Cardiac septum (tissue), 1 donor: Measurements from ENCODE around the gene STIMATE. TPM values are rescaled to one million over a fixed set of nuclear protein-coding genes. Genes with fewer than 3 reads are reported as not detected.

ENCODE experiments used
- DNase-seq: peaks from one replicate; pipeline ENCODE4 v3.0.0-alpha.2; 2020; ENCODE audit warnings: low spot score
- intact Hi-C: fragments of 100-400 bp; cut with DNase I; formaldehyde crosslinking; loops from one replicate; pipeline ENCODE4 v1.14.0; 2022
- total RNA-seq: library from RNA; stranded (reverse); fragmentation: NEBNext Ultra II Directional; extraction: Animal tissue kit (Norgen Biotek cat#: 25700); gene quantifications from one replicate; pipeline ENCODE4 v1.2.1, GENCODE V29; 2021
- donor health status: DM: no; HTN: no; CAD: no.

Gene STIMATE
- total RNA-seq, 1 donor from 2014 or later, result 11.2 TPM

DNA sequence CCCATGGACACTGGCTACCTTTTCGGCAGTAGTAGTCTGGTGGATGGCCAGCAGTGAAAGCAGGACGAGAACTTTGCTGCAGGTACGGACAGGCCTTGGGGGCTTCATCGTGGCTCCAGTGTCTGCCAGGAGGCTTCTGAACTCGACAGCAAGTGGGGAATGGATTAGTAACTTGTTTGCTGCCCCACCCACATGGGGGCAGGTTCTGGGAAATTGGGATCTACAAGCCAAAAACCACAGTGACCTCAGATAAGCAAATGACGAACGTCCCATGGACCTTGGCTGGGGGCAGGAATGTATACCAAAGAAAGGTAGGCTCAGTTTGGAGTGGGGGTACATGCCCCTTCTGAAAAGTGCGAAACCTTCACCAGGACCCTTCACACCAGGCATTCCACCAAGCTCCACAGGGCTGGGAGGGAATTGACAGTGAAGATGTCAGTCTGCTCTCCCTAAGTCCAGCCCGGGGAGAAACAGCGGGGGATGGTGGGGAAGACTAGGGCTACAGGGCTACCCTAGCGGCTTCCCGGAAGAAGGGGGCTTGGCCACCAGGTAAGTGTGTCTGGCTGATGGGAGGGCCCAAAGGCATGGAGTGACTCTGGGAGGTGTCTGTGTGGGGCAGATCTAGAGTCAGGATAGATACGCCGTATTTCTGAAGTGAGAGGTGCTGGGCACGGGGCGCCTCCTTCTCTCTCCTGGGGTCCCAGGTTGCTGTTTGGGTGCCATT lies 66.7 kb downstream of the STIMATE start, which contains the start of gene ITIH4:
Gene ITIH4 (minus strand): TSS at position 138 of the 724 bp plus-strand sequence. CDS start 30 bp downstream, at position 108.
- no peak for DNase-seq

GRCh38 chr3:52829906-52830463 lies 67.4 kb downstream of the STIMATE start:
- DNase-seq, result no peak
- intact Hi-C loops, result no loop called here

More for the DNA sequence above, 66.7 kb downstream of the STIMATE start, which contains the start of gene ITIH4:
- intact Hi-C loops, result no loop called here

DNA sequence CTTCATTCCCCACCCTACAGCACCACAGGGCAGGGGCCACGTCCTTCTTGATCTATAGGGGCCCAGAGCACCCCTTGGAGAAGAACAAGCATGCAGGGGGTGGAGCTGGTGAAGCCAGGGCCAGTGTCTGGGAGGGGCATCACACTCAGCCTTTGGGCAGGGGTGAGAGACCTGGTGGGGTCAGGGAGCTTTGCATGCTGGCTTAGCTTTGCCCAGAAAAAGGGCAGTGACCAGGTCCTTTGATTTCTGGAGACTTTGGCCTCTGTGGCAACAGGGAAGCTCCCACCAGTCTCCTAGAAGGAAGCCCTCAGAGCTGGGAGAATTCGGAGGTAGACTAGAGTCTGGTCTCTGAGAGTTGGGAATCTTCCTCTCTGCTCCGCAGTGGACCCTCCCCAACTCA lies 67.9 kb downstream of the STIMATE start:
- intact Hi-C loops, result no loop called here
- DNase-seq, result no peak

- intact Hi-C loops, result no loop called here
- no peak for DNase-seq
Observed at GRCh38 chr3:52827866-52828376, 69.4 kb downstream of the STIMATE start.

- DNase-seq, result no peak
- intact Hi-C loops, result no loop called here
Observed at GRCh38 chr3:52827441-52827840, 69.9 kb downstream of the STIMATE start.

- no peak for DNase-seq
- intact Hi-C loops, result no loop called here
Observed at GRCh38 chr3:52824037-52824436, 73.3 kb downstream of the STIMATE start.

DNA sequence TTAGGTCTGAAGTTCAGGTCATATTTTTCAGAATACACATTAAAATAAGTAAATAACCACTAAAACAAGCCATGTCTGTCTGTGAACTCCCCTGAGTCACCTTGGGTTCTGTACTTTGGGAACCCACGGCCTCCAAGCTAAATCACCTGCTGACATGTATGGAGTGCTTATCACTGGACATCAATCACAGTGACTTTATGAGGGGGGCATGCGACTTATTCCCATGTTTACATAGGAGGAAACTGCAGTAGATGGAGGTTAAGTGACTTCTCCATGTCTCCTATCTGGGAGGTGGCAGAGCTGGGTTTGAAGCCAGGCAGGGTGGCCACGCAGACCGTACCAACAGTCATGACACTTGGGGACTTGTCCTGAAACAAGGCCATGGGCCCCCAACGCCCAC lies 75.0 kb downstream of the STIMATE start:
- no peak for DNase-seq
- intact Hi-C loops, result no loop called here

GRCh38 chr3:52820736-52821135 lies 76.6 kb downstream of the STIMATE start:
- intact Hi-C loops, result no loop called here
- no peak for DNase-seq

GRCh38 chr3:52819936-52820335 lies 77.4 kb downstream of the STIMATE start:
- intact Hi-C loops, result no loop called here
- no peak for DNase-seq

DNA sequence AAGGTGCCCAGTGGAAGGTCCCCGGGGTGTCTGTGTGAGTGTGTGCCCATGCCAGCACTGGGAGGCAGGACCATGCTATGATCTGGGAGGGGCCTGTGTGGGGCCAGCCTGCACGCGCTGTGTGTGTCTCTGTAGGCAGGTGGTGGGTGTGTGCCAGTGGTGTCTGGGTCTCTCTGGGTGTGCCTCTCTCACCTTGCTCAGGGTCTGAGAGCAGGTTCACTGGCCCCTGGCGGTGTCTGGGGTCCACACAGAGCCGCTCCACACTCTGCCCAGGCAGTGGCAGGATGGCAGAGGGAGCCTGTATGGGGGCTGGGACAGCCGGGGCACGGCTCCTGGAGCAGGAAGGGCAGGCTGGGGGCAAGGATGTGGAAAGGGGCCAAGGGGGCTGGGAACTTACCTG lies 79.5 kb downstream of the STIMATE start:
- no peak for DNase-seq

DNA sequence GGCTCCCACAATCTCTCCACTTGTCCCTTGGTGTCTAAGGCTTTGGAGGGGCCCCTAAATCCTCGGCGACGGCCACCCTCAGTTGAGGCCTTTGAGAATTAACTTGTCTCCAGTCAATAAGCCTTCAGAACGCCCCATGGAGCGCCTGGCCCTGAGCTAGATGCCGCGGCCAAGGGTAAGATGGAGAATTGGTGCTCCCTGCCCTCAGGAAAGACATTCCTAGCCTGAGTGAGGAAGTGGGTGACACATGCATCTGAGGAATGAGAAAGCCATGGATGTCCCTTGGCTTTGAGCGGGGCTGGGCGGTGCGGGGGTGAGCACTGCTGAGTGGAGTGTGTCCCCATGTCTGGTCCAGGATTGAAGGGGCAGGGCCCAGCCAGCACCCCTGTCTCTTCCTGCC lies 80.1 kb downstream of the STIMATE start:
- intact Hi-C loops, result no loop called here
- DNase-seq, result no peak

More for the DNA sequence above, 79.5 kb downstream of the STIMATE start:
- intact Hi-C loops, result no loop called here

GRCh38 chr3:52816654-52817053 lies 80.7 kb downstream of the STIMATE start:
- intact Hi-C loops, result no loop called here
- DNase-seq, result no peak

DNA sequence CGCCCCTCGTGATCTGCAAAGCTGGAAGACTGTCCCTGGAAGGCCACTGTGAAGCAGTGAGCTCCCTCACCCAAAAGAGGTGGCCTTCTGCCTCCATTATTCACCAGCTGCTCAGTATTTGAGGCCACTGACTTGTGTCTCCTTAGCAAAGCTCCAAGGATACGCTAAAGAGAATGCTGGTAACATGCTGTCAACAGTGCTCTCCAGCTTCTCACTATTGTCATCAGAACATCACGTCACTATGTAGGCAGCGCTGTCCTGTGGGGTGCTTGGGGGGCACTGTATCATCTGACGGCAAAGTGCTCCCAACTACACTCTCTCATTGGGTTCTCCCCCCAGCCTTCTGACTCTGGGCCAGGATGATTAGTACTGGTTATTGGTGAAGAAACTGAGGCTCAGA lies 81.1 kb downstream of the STIMATE start:
- DNase-seq, result no peak
- intact Hi-C loops, result no loop called here

DNA sequence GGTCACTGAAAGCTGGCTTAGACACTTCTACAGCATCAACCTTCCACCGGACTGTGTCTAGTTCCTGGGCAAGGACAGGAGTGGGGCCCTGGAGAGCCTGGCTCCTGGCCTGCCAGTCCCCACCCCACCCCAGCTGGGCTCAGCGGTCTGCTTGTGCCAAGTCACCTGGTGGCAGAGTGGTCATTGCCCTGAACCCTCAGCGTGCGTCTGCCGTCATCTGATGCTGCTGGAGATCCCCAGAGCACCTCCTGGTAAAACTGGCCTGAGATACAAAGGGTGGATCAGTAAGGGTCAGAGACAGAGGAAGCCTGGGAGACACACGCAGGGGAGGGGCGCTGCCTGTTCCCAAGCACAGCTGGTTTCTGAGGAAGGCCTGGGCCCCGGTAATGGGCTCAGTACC lies 83.5 kb downstream of the STIMATE start:
- intact Hi-C loops, result no loop called here
- DNase-seq, result no peak

DNA sequence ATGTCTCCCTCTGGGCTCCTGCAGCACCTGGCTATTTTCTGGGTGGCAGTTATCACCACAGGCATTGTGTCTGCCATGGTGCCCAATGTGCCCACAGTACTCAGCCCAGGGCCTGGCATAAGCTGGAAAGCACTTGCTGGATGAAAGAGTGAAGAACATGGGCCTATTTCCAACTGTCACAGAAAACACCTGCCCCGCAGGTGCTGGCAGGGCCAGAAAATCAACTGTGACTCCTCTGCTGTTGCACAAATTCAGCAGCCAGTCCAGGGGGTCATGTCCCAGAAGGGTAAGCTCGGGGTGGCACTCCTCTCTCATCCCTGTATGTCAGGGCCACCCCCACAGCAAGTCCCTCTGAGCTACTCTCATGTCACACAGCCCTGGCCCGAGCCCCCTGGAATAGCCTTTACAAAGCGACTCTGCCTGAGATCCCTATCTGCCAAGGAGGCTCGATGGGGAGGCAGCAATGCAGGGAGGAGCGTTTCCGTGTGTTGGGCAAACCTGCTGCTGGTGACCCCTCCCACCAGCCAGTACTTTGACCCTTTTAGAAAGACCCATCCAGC lies 85.8 kb downstream of the STIMATE start:
- intact Hi-C loops, result no loop called here

DNA sequence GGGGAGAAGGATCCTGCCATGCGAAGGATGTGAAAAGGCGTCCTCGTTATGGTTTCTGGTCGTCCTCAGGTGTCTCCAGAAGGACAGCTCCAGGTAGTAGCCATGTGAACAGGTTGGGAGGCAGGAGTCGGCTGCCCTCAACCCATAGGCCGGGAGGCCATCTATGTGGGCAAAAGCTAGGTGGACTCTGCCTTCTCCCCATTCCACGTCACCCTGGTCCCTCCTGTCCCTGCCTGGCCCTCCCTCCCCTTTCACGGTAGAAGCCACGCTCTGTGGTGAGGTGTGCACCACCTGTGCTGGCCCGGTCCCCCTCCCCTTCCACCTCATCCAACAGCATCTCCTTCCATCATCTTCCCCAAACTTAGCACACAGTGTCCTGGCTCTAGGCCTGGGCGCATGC lies 86.4 kb downstream of the STIMATE start:
- intact Hi-C loops, result no loop called here
- no peak for DNase-seq

More for the DNA sequence above, 85.8 kb downstream of the STIMATE start:
- DNase-seq, result no peak

DNA sequence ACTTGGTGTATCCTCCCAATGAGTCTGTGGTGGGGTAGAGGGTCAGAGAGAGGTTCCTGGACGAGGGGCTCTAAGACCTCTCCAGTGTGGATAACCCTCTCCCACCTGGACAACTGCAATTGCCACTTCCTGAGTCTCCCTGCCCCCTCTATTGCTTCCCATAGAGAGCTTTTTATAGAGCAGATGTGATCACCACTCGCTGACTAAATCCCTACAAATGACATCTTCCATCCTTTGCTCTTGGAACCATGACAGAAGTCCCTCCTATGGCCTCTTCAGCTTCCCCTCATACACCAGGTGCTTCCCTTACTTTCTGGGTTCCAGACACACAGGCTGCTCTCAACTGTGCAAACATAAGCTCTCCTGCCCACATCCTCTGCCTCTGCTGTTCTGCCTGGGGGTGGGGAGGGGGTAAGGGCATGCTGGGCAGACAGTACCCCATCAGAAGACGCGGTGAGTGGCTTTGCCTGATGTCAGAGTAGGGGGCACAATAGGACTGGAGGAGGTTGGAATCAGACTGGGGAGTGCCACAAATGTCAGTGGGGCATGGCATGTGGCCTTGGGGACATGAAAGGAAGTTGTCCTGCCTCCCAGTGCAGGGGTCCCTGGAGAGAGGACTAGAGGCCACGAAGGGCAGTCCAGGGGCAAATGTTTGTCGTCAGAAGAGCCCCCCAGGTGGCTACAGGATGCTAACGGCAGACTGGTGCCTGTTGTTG lies 87.5 kb downstream of the STIMATE start:
- no peak for DNase-seq
- intact Hi-C loops, result no loop called here

- DNase-seq, result no peak
- intact Hi-C loops, result no loop called here
Observed at GRCh38 chr3:52809149-52809548, 88.2 kb downstream of the STIMATE start.

DNA sequence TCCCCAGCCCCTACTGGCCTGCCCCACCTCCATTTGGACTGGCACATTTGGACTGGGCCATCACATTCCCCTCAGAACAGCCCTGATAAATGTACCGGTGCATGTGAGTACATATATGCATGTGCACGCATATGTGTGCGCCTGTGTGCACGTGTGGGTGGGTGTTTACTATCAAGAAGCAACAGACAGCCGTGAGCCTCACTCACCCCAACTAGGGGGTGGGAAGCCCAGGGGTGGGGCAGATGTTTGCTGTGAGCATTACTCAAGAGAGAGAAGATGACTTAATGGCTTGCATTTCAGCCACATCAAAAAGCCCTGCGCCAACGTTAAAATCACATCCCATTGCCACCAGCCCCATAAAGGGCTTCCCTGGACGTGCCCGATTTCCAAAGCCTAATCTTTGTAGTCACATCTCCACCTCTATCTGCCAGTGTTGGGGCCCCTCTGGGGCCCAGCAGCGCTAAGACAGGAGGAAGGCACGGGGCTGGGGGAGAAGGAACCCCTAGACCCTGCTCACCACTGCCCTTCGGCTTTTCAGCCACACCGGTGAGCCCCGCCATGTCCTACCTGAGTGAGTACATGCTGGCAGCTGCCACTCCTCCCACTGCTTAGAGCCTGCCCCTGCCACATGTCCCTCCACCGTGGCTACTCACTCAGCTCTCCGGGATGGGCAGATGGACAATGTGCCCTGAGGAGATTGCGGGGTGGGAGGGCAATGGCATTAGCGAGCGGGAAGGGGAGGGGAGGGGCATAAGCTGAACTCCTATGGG lies 91.9 kb downstream of the STIMATE start:
- intact Hi-C loops, result no loop called here
- no peak for DNase-seq
